GM18508 (cell line): ENCODE measurements around the gene DIRAS1.
"Not testable (repeated sequence)": the region's sequence is repeated elsewhere in the genome, so short reads cannot be mapped to it uniquely, and the experiment has no call there.

ENCODE experiments used
- ATAC-seq: cut with Tn5 transposase; IDR thresholded peaks from one replicate; pipeline ENCODE4 v1.9.1; 2021; ENCODE audit warnings: moderate number of reproducible peaks; ENCODE audit not compliant: insufficient read depth, unreplicated experiment

The DIRAS1 gene

DNA sequence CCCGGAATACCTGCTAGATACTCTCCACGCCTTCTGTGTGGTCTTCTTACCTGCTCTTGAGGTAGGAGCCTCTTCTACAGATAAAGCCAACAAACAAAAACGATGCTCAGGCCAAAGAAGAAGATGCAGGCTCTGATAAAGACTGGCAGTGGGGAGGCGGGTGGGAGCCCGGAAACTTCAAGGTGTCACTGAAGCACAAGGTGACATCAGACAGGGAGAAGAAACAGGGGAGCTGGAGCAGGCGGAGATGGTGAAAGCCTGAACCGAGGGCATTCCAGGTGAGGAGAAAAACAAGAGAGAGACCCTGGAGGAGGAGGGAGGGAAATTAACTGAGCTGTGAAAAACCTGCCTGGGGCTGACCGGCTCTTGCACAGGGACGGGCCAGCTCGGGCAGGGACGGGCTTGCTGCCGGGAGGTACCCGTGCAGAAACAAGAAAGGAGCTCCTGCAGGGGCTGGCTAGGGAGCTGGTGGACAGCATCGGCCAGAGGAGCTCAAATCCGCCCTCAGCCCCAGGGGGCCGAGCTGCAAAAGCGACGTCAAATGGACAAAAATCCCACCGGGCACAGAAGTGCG, 37.7 kb downstream of the DIRAS1 start:
- no peak for ATAC-seq

DNA sequence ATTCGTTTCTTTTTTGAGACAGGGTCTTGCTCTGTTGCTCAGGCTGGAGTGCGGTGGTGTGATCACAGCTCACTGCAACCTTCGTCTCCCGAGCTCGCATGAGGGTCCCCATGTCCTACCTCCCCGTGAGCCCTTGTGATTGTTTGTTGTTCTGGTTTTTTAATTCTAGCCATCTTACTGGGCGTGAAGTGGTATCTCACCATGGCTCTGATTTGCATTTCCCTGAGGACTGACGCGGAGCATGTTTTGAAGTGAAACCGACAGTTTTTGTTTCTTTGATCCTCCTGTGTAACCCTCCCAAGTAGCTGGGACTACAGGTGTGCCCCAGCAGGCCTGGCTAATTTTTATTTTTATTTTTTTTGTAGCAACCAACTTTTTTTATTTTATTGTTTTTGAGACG, 40.4 kb downstream of the DIRAS1 start:
- no peak for ATAC-seq

DNA sequence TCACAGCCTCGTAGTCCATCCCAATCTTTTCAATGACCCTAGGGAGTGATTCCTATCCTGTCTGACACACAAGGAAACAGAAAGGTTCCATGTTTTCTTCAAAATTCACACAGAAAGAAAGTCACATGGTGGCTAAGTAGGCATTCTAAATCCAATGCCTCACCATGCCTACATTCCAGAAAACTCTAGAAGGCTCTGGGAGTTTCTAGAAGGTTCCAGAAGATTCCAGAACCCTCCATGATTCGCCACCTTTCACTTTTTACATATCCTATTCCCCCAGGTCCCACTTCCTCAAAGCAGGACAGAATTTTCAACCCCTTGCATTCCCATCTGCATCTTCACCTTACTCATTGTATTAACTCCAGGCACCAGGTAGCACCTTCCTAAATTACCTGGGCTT, 41.7 kb downstream of the DIRAS1 start:
- no peak for ATAC-seq

DNA sequence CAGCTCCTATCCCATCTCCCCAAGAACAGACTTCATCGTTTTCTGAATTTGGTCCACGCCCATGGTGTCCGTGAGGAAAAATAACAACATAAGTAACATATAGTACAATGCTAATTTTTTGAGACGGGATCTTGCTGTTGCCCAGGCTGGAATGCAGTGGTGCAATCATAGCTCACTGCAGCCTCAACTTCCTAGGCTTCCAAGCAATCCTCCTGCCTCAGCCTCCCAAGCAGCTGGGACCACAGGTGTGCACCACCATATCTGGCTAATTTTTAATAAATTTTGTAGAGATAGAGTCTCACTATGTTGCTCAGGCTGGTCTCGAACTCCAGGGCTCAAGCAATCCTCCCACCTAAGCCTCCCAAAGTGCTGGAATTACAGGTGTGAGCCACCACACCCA, 42.2 kb downstream of the DIRAS1 start:
- ATAC-seq = not testable (repeated sequence)

- ATAC-seq = no peak
Measured at GRCh38 chr19:2678044-2678671, 43.0 kb downstream of the DIRAS1 start.

- ATAC-seq = no peak
Measured at GRCh38 chr19:2676823-2677222, 44.3 kb downstream of the DIRAS1 start.

- ATAC-seq = no peak
Measured at GRCh38 chr19:2675892-2676291, 45.3 kb downstream of the DIRAS1 start.

DNA sequence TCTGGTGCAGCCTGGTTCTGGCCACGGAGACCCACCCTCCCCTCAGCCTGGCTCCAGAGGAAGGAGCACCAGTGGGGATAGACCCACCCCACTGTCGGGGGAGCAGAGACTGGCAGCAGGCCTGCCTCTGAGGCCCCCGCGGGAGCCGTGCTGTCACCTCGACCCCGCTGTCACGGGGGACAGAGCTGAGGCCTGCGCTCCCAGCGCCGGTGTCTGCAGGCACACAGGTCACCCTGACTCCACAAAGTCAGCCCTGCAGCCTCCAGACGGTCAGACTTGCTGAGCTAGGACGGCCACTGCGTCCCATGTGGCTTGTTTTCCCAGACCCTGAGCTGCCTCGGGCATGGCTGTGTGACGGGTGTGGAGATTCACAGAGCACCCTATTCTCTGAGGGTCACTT, 51.0 kb downstream of the DIRAS1 start:
- no peak for ATAC-seq

- ATAC-seq = no peak
Measured at GRCh38 chr19:2668175-2668763, 52.9 kb downstream of the DIRAS1 start.

GRCh38 chr19:2667349-2667748, 53.8 kb downstream of the DIRAS1 start:
- ATAC-seq = not testable (repeated sequence)

DNA sequence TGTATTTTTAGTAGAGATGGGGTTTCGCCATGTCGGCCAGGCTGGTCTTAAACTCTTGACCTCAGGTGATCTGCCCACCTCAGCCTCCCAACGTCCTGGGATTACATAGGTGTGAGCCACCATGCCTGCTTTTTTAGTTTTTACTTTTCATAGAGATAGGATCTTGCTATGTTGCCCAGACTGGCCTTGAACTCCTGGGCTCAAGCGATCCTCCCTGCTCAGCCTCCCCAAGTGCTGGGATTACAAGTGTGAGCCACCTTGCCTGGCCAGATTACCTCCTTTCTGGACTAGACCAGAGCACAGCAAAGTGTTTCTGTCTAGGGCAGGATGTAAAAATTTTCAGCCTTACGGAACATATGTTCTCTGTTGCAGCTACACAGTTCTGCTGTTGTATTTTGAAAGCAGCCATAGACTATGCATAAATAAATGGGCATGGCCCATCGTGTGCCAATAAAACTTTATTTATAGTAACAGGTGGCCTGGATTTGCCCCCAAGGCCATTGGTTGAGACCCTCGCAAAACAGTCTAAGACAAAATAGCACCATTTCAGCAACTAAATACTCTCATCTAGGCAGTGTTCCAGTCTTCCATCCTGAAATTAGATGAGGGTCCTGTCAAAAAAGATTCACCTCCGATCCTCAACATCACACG, 54.7 kb downstream of the DIRAS1 start:
- ATAC-seq = no peak

- no peak for ATAC-seq
Measured at GRCh38 chr19:2665103-2665502, 56.1 kb downstream of the DIRAS1 start.
